GM12878 (cell line): Measurements from ENCODE around the gene NECAB2. TPM values are rescaled to one million over a fixed set of nuclear protein-coding genes. Genes with fewer than 3 reads are reported as not detected.

ENCODE experiments used
- ATAC-seq: fragments of 200-7000 bp; cut with Tn5 transposase; 3 replicates; pipeline ENCODE4 v1.9.1; 2020; ENCODE audit warnings: mild to moderate bottlenecking, moderate library complexity
- BruUV-seq: library from RNA; stranded (reverse); fragments of 400-500 nt; replicated peaks from 2 replicates; lab custom pipeline; 2021; lab: Mats Ljungman, UMichigan
- CTCF ChIA-PET: fragments of 300-600 bp; sonication (Branson Sonifier 250); formaldehyde crosslinking; extraction: SDS; loops from one replicate; lab custom pipeline; 2021; ENCODE audit warnings: inconsistent platforms; lab: Yijun Ruan, JAX
- POLR2A ChIA-PET: fragments of 350-600 bp; formaldehyde crosslinking; extraction: SDS; loops from one replicate; lab custom pipeline; 2021; ENCODE audit warnings: inconsistent platforms; lab: Charles Lee
- RAD21 ChIA-PET: fragments of 300-600 bp; sonication (Branson Sonifier 250); formaldehyde crosslinking; loops from one replicate; lab custom pipeline; 2023; ENCODE audit warnings: antibody characterized with exemption; ENCODE audit not compliant: unreplicated experiment; lab: Charles Lee
- SMC1A ChIA-PET: fragments of 300-600 bp; sonication (Branson Sonifier 250); formaldehyde crosslinking; loops from one replicate; lab custom pipeline; 2023; ENCODE audit not compliant: unreplicated experiment, uncharacterized antibody; lab: Charles Lee
- DNase-seq: peaks from one replicate; pipeline ENCODE4 v3.0.0-alpha.2; 2011; ENCODE audit warnings: low read depth, low spot score
- FAIRE-seq: peaks from 3 replicates; lab custom pipeline; 2011; peaks lifted over from hg19 to GRCh38; lab: Jason Lieb, UNC
- H2AFZ ChIP-seq: 2 replicates; pipeline ENCODE4 v1.6.0; 2011; ENCODE audit warnings: low read depth, low read length, control low read depth; ENCODE audit not compliant: control insufficient read depth
- H3K27ac ChIP-seq: 2 replicates; pipeline ENCODE4 v1.5.1; 2011; ENCODE audit warnings: control low read depth; ENCODE audit not compliant: control insufficient read depth, insufficient read depth
- H3K27me3 ChIP-seq, 2 experiments: replicated peaks in 1 of 2; 2 replicates each; pipeline versions ENCODE4 v1.6.0 to v1.6.1; 2011; ENCODE audit warnings: low read length in 1 of 2; ENCODE audit not compliant: control insufficient read depth in 2 of 2, insufficient read depth in 2 of 2
- H3K36me3 ChIP-seq, 2 experiments: 2 replicates each; pipeline ENCODE4 v1.5.1; 2011; ENCODE audit warnings: low read length in 1 of 2; ENCODE audit not compliant: control insufficient read depth in 2 of 2, insufficient read depth in 2 of 2
- H3K4me1 ChIP-seq: 2 replicates; pipeline ENCODE4 v1.6.1; 2011; ENCODE audit warnings: mild to moderate bottlenecking, low read length, moderate library complexity, mixed read lengths; ENCODE audit not compliant: control insufficient read depth, insufficient read depth
- H3K4me2 ChIP-seq: 2 replicates; pipeline ENCODE4 v1.6.0; 2011; ENCODE audit warnings: control low read depth; ENCODE audit not compliant: control insufficient read depth, insufficient read depth
- H3K4me3 ChIP-seq: fragments of 200-600 bp; sonication (generic); 2 replicates; pipeline ENCODE4 v1.5.1; 2016
- H3K79me2 ChIP-seq: 2 replicates; pipeline ENCODE4 v1.6.0; 2011; ENCODE audit warnings: low read length; ENCODE audit not compliant: control insufficient read depth, insufficient read depth
- H3K9ac ChIP-seq: 2 replicates; pipeline ENCODE4 v1.8.0; 2011; ENCODE audit warnings: low read length, control low read depth, mixed read lengths; ENCODE audit not compliant: control insufficient read depth, insufficient read depth
- H3K9me3 ChIP-seq: replicated peaks from 3 replicates; pipeline ENCODE4 v1.5.1; 2011; ENCODE audit warnings: mild to moderate bottlenecking, low read length; ENCODE audit not compliant: control insufficient read depth, insufficient read depth
- H4K20me1 ChIP-seq: 2 replicates; pipeline ENCODE4 v1.6.0; 2011; ENCODE audit not compliant: control insufficient read depth, insufficient read depth
- ATF7 ChIP-seq: fragments of 450-650 bp; IDR thresholded peaks from 2 replicates; pipeline ENCODE4 v1.6.1; 2016; ENCODE audit warnings: low read depth, mild to moderate bottlenecking
- CBX3 ChIP-seq: fragments of 200-600 bp; sonication (generic); IDR thresholded peaks from 2 replicates; pipeline ENCODE4 v1.6.1; 2016; ENCODE audit warnings: low read depth, borderline replicate concordance
- GABPA ChIP-seq: IDR thresholded peaks from 2 replicates; pipeline ENCODE4 v1.6.1; 2014; ENCODE audit warnings: antibody characterized with exemption, low read depth, mild to moderate bottlenecking, inconsistent platforms
- LARP7 ChIP-seq: fragments of 450-650 bp; IDR thresholded peaks from 2 replicates; pipeline ENCODE4 v1.6.1; 2017; ENCODE audit warnings: mild to moderate bottlenecking
- MXI1 ChIP-seq: fragments of 150-350 bp; IDR thresholded peaks from 2 replicates; pipeline ENCODE4 v1.6.1; 2011; ENCODE audit warnings: low read depth, mild to moderate bottlenecking, inconsistent platforms, low read length, improper control_type of control experiment
- ZBED1 ChIP-seq: IDR thresholded peaks from 2 replicates; pipeline ENCODE4 v1.6.1; 2016; ENCODE audit warnings: borderline replicate concordance
- WGBS: methylation state at CpG from one replicate; pipeline ENCODE4 v1.1.6; 2016; ENCODE audit warnings: low lambda C conversion rate; ENCODE audit not compliant: insufficient replicate concordance, insufficient coverage; ENCODE audit errors: missing lambda C conversion rate; 5-methylcytosine and 5-hydroxymethylcytosine counted together
- in situ Hi-C: fragments of 300-500 bp; cut with MboI; formaldehyde crosslinking; loops from 9 replicates; pipeline ENCODE4 v1.14.3; 2018; ENCODE audit warnings: mixed read lengths
- intact Hi-C: fragments of 100-400 bp; cut with micrococcal nuclease; formaldehyde crosslinking; loops from one replicate; pipeline ENCODE4 v1.14.2; 2022; ENCODE audit not compliant: unreplicated experiment
- polyA plus RNA-seq, 11 experiments: library from polyadenylated mRNA; depleted of rRNA in 4 of 11; unstranded in 6 of 11; stranded (reverse) in 5 of 11; fragments of >200 nt; fragmentation: Nextera tagmentation in 4 of 11; fragmentation: Illumina TruSeq in 1 of 11; extraction: Ambion mirVana in 4 of 11; extraction: Trizol in 1 of 11; gene quantifications; 1 replicate in 1 of 11; 2 replicates in 10 of 11; pipeline versions ENCODE4 v1.2.1 to v1.2.3, GENCODE V29; 2011 to 2016; ENCODE audit warnings: inconsistent platforms in 2 of 11, missing spikeins in 2 of 11, low read depth in 1 of 11
- total RNA-seq, 4 experiments: library from RNA; depleted of rRNA in 3 of 4; stranded (reverse); fragments of >200 nt in 3 of 4; fragmentation: Illumina TruSeq in 1 of 4; extraction: Trizol in 1 of 4; gene quantifications; 2 replicates each; pipeline versions ENCODE4 v1.2.1 to v1.2.3, GENCODE V29; 2013 to 2021
- TF ChIP-seq, protein P1 (sequence below): fragments of 150-350 bp; IDR thresholded peaks from 2 replicates; pipeline ENCODE4 v1.6.1; 2016; ENCODE audit warnings: low read depth, low read length
- TF ChIP-seq, protein P2 (sequence below): IDR thresholded peaks from 2 replicates; pipeline ENCODE4 v1.6.1; 2012; ENCODE audit warnings: low read depth, low read length, improper control_type of control experiment
- TF ChIP-seq, protein P3 (sequence below): IDR thresholded peaks from 2 replicates; pipeline ENCODE4 v1.6.1; 2011; ENCODE audit warnings: low read depth, low read length, improper control_type of control experiment, borderline replicate concordance
- TF ChIP-seq, protein P4 (sequence below): IDR thresholded peaks from 2 replicates; pipeline ENCODE4 v1.6.1; 2011; ENCODE audit warnings: mild to moderate bottlenecking, low read depth, low read length, moderate library complexity; ENCODE audit not compliant: insufficient replicate concordance
- TF ChIP-seq, protein P5 (sequence below): fragments of 450-650 bp; IDR thresholded peaks from 2 replicates; pipeline ENCODE4 v1.6.1; 2017; ENCODE audit warnings: mild to moderate bottlenecking, low read depth, inconsistent platforms; ENCODE audit not compliant: poor library complexity, severe bottlenecking

NECAB2 gene
- total and polyA plus RNA-seq, 10 of the 15 experiments (the other 5 are each of a cell fraction or from before 2014, with no cell fraction given), result not detected

DNA sequence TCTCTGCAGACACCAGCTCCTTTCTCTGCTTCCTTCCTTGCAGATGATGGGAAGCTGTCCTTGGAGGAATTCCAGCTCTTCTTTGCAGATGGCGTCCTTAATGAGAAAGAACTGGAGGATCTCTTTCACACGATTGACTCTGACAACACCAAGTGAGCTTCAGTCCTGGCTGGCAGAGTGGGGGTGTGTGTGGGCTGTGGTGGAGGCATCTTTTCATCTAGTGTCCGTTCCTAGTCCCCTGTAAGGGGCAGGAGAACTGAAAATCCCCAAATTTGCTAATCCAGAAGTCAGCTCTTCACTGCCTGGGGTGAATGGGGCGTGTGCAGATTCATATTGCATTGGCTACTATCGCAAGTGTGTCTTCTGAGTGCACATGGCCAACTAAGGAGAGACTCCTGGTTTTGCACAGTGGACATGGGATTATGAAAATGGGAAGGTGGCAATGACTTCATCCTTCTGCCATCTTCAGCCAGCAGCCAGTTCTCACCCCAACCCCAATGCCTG, 10.4 kb downstream of the NECAB2 start (continued):
- TF ChIP-seq, protein P1, sequence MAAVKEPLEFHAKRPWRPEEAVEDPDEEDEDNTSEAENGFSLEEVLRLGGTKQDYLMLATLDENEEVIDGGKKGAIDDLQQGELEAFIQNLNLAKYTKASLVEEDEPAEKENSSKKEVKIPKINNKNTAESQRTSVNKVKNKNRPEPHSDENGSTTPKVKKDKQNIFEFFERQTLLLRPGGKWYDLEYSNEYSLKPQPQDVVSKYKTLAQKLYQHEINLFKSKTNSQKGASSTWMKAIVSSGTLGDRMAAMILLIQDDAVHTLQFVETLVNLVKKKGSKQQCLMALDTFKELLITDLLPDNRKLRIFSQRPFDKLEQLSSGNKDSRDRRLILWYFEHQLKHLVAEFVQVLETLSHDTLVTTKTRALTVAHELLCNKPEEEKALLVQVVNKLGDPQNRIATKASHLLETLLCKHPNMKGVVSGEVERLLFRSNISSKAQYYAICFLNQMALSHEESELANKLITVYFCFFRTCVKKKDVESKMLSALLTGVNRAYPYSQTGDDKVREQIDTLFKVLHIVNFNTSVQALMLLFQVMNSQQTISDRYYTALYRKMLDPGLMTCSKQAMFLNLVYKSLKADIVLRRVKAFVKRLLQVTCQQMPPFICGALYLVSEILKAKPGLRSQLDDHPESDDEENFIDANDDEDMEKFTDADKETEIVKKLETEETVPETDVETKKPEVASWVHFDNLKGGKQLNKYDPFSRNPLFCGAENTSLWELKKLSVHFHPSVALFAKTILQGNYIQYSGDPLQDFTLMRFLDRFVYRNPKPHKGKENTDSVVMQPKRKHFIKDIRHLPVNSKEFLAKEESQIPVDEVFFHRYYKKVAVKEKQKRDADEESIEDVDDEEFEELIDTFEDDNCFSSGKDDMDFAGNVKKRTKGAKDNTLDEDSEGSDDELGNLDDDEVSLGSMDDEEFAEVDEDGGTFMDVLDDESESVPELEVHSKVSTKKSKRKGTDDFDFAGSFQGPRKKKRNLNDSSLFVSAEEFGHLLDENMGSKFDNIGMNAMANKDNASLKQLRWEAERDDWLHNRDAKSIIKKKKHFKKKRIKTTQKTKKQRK, result no peak
- TF ChIP-seq, protein P2, sequence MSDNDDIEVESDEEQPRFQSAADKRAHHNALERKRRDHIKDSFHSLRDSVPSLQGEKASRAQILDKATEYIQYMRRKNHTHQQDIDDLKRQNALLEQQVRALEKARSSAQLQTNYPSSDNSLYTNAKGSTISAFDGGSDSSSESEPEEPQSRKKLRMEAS, result no peak
- TF ChIP-seq GABPA (no peak), ATF7 (no peak), MXI1 (no peak), LARP7 (no peak), CBX3 (no peak)

DNA sequence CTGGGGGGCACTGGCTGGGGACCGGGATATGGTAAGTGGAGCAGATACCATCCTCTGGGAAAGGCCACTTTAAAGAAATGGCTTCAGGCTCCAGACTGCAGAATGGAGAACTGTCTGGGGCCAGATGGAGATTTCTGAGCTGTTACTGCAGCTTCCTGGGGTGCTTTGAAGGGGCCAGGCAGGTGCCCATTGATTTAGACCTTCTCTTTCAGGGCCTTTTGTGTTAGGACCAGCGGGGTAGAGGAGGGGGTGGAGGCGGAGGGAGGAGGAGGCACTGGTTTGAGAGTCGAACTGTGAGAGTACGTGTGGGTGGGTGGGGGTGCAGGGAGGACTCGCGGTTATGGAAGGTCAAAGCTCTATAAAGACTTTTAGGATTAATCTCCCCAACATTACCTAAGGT, 11.4 kb downstream of the NECAB2 start:
- Histone ChIP-seq H3K4me3 (no peak overlapping the region), H2AFZ (no peak overlapping the region), H3K4me1 (no peaks in the 10 kb centered on the region), H3K9ac (no peak overlapping the region), H3K4me2 (no peak overlapping the region), H3K9me3 (no peaks in the 10 kb centered on the region; the same call in 2 of the 3 replicates), H3K79me2 (no peaks in the 10 kb centered on the region), H3K27ac (no peak overlapping the region), H4K20me1 (no peaks in the 10 kb centered on the region), H3K36me3 (no peaks in the 10 kb centered on the region), H3K27me3 (no peaks in the 10 kb centered on the region)
- ChIA-PET SMC1A (no interaction called here), CTCF (interaction anchor here (1.4 kb wide), 1 partner anchor 86 kb away, joined by 3 read pairs; no protein-coding TSS in a partner anchor), POLR2A (no interaction called here), RAD21 (no interaction called here)
- DNase-seq (no peak), FAIRE-seq (no peak), ATAC-seq (no peak)
- in situ Hi-C loops, result no loop called here
- no TSS peak for BruUV-seq
- intact Hi-C loops, result no loop called here
- 63% methylated on average over 6 of the region's 7 CpGs for WGBS
- no peak for TF ChIP-seq ZBED1
- TF ChIP-seq, protein P3, sequence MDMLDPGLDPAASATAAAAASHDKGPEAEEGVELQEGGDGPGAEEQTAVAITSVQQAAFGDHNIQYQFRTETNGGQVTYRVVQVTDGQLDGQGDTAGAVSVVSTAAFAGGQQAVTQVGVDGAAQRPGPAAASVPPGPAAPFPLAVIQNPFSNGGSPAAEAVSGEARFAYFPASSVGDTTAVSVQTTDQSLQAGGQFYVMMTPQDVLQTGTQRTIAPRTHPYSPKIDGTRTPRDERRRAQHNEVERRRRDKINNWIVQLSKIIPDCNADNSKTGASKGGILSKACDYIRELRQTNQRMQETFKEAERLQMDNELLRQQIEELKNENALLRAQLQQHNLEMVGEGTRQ, result no peak
- TF ChIP-seq, protein P4, sequence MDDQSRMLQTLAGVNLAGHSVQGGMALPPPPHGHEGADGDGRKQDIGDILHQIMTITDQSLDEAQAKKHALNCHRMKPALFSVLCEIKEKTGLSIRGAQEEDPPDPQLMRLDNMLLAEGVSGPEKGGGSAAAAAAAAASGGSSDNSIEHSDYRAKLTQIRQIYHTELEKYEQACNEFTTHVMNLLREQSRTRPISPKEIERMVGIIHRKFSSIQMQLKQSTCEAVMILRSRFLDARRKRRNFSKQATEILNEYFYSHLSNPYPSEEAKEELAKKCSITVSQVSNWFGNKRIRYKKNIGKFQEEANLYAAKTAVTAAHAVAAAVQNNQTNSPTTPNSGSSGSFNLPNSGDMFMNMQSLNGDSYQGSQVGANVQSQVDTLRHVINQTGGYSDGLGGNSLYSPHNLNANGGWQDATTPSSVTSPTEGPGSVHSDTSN, result no peak
- TF ChIP-seq, protein P5, sequence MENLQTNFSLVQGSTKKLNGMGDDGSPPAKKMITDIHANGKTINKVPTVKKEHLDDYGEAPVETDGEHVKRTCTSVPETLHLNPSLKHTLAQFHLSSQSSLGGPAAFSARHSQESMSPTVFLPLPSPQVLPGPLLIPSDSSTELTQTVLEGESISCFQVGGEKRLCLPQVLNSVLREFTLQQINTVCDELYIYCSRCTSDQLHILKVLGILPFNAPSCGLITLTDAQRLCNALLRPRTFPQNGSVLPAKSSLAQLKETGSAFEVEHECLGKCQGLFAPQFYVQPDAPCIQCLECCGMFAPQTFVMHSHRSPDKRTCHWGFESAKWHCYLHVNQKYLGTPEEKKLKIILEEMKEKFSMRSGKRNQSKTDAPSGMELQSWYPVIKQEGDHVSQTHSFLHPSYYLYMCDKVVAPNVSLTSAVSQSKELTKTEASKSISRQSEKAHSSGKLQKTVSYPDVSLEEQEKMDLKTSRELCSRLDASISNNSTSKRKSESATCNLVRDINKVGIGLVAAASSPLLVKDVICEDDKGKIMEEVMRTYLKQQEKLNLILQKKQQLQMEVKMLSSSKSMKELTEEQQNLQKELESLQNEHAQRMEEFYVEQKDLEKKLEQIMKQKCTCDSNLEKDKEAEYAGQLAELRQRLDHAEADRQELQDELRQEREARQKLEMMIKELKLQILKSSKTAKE, result no peak
